8988T (cell line): ENCODE measurements around the gene C12orf57.

ENCODE experiments used
- DNase-seq: peaks from one replicate; pipeline ENCODE4 v3.0.0; 2011

The C12orf57 gene

DNA sequence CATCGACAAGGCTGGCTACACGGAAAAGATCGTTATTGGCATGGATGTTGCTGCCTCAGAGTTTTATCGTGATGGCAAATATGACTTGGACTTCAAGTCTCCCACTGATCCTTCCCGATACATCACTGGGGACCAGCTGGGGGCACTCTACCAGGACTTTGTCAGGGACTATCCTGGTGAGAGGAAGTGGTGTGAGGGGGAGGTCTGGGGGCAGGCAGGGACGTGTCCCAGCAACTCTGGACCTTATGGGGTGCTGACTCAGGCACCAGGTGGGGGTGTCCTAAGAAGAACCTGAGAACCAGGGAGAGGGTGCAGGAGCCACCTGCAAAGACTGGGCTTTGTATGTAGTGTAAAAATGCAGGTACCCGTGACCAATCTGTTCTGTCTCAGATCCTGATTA lies 24.2 kb upstream of the C12orf57 start:
- no peak for DNase-seq

DNA sequence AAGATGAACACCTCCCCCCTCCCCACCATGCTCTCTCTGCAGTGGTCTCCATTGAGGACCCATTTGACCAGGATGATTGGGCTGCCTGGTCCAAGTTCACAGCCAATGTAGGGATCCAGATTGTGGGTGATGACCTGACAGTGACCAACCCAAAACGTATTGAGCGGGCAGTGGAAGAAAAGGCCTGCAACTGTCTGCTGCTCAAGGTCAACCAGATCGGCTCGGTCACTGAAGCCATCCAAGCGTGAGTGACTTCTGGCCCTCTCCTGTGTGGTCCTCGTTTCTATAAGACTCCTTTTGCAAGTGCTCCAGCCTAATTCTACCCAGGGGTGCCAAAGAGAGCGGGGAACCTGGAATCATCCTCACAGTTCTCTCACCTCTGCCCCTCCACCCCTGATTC lies 22.3 kb upstream of the C12orf57 start:
- no peak for DNase-seq

DNA sequence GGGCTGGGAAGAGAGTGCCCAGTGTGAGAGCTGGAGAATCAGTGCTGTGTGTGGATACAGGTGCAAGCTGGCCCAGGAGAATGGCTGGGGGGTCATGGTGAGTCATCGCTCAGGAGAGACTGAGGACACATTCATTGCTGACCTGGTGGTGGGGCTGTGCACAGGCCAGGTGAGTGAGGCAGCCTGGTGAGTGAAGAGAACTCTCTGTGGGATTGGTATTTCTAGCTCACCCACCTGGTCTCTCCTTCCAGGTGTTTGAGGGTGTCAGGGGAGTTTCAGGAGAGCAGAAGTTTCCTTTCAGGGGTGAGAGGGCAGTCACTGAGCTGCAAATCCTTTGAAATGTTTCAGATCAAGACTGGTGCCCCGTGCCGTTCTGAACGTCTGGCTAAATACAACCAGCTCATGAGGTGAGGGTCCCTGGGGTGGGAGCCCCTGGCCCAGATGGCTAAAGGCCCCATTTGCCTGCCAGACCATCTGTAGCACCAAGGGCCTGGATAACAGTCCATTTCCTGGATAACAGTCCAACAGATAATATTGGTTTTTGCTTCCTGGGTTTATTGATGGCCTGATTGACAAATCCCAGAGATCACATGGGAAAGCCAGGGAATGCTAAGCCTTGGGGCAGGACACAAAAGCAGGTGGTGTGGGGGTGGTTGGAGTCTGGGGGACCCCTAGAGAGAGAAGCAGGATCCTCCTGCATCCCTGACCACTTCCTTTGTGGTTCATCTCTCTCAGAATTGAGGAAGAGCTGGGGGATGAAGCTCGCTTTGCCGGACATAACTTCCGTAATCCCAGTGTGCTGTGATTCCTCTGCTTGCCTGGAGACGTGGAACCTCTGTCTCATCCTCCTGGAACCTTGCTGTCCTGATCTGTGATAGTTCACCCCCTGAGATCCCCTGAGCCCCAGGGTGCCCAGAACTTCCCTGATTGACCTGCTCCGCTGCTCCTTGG lies 21.6 kb upstream of the C12orf57 start:
- DNase-seq = no peak

DNA sequence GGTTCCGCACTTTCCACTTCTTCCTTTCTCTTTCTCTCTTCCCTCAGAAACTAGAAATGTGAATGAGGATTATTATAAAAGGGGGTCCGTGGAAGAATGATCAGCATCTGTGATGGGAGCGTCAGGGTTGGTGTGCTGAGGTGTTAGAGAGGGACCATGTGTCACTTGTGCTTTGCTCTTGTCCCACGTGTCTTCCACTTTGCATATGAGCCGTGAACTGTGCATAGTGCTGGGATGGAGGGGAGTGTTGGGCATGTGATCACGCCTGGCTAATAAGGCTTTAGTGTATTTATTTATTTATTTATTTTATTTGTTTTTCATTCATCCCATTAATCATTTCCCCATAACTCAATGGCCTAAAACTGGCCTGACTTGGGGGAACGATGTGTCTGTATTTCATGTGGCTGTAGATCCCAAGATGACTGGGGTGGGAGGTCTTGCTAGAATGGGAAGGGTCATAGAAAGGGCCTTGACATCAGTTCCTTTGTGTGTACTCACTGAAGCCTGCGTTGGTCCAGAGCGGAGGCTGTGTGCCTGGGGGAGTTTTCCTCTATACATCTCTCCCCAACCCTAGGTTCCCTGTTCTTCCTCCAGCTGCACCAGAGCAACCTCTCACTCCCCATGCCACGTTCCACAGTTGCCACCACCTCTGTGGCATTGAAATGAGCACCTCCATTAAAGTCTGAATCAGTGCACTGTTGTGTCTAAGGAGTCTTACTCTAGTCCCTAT lies 20.7 kb upstream of the C12orf57 start:
- no peak for DNase-seq

DNA sequence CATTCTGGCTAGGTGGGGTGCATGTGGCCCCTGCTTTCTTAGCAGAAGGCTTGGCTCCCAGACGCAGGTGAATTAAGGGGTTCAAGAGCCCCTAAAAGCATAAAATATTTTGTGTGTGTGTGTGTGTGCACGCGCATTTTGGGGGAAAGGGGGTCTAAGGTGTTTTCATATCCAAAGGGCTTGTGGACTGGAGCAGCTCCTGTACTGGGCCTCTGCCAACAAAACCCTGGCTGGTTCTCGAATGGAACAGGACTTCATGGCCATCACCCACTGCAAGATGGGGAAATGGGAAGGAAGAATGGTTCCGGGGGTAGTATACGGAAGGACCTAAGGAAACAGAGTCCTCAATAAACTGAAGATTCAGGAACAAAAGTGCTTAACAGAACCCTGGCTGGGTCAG lies 20.0 kb upstream of the C12orf57 start:
- DNase-seq = no peak

DNA sequence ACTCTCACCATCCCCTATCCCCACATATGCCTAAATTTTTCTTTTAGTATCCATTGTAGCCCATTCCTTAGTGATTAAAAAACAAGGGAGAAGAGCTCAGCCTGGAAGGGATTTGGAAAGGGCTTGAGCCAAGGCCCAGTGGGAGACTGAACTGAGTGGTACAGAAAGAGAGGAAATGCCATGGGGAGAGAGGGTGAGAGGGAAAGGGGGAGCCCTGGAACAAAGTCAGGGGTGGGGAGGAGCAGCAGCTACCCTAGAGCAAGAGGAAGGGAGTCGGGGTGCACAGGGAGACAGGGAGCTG lies 18.6 kb upstream of the C12orf57 start:
- DNase-seq = no peak

DNA sequence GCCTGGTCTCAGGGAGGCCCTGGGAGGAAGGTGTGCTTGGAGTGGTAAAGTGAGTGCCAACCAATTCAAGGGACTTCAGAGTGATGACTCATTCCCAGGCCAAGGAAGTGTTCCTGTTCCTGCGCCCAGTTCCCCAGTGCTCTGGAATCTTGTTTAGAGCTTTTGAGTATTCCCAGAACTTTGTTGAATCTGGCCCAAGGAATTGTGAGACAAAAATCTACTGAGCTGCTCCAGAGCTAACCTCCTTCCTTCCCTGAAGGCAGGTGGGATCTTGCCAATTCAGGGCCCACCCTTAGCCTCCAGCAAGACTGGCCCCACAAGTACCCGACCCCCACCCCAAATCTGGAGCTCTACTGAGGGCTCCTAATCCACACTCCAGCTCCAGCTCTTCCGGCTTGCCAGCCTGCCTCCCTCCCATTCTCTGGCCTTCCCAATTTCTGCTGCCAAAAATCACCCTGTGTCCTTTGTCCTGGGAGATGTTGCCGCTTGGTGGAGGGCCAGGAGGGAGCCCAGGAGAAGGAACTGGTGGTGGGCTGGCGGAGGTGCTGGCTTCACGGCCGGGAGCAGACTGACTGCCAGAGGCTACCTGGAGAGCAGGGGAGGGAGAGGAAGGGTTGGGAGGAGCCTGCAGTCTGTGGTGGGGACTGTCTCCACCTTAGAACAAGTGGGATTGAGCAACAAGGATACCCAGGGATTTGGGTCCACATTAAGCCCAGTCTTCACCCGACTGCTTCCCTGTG lies 18.1 kb upstream of the C12orf57 start:
- DNase-seq = no peak

DNA sequence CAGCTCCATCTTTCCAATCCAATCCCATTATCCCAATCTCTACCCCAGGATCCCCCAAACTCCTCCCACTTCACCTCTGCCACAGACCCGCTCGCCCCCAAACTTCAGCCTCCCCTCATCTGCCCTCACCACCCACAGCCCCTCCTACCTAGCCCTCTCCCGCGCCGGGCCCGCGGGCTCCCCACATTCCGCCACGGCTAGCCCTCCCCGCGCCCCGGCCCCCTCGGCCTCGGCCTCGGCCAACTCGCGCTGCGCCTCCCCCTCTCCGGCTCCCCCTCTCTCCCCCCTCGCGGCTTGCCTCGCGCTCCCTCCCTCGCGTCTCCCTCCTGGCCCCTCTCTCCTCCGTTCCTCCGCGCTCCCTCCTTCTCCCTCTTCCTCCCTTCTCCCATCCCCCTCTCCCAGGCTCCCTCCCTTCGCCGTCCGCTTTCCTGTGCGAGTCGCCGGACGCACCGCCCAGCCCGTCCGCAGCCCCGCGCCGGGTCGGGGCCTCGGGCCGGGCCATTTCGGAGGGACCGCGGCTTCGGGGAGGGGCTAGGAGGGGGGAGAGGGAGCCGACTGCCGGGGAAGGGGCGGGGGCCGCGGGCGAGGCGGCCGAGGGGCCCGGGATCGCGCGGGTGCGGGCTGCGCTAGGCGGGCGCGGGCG lies 16.3 kb upstream of the C12orf57 start, which contains the start of gene ATN1:
TSS of gene ATN1 (plus strand) at position 581 of the 643 bp plus-strand sequence. CDS start 6,043 bp downstream, outside the sequence.
- no peak for DNase-seq

DNA sequence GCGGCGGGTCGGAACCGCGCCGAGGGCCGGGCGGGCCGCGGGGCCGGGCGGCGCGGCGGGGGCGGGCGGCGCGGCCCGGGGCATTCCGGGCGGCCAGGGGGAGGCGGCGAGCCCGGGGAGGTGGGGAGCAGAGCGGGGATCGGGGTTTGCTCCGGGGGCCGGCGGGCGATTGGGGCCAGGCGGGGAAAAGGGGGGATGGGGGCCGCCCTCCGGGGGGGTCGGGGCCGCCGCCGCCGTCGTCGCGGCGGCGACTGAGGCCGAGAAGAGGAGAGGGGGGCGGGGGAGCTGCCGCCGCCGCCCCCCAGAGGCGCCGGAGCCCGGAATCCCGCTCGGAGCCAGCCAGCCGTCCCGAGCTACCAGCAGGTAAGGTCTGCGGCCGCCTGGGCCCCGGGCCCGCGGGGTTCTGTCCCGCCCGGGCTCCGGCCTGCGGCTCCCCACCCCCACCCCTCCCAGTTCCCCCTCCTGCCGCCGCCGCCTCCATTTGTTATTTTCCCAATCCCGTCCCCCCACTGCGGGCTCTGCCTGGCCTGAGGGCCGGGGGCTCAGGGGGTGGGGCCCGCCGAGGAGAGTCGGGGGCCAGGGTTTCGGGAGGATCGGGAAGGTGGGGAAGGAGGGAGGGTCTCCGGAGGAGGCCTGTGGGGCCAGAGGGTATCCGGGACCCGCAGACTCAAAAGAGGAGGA lies 15.7 kb upstream of the C12orf57 start:
- no peak for DNase-seq

DNA sequence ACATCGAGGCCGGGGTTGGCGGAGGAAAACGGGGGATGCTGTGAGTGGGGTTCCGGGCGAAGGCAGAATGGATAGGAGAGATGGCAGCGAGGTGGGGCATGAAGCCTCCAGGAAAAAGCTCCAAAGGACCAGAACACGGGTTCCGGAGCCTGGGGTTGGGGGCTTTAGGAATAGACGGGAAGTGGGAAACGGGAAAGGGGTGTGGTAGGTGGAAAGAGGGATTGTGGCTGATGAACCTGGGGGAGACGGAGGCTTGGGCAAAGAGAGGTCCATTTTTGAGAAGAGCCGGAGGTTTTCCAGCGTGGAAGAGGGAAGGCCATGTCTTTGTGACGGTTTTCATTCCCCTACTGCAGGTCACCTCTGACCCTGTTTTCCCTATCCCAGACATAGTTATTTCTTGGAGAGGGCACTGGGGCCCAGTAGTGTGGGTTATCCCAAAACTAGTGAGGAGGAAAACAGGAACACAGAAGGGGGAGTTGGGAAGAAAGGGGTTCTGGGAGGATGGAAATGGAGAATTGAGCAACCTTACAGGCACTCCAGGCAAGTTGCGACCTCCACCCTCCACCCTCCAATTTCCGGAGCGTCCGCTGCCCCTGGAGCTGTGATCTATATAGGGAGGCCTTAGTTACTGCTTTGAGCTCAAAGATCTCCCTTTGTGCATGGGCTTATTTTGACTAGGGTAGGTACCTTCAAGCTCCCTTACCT lies 15.0 kb upstream of the C12orf57 start:
- DNase-seq = no peak

DNA sequence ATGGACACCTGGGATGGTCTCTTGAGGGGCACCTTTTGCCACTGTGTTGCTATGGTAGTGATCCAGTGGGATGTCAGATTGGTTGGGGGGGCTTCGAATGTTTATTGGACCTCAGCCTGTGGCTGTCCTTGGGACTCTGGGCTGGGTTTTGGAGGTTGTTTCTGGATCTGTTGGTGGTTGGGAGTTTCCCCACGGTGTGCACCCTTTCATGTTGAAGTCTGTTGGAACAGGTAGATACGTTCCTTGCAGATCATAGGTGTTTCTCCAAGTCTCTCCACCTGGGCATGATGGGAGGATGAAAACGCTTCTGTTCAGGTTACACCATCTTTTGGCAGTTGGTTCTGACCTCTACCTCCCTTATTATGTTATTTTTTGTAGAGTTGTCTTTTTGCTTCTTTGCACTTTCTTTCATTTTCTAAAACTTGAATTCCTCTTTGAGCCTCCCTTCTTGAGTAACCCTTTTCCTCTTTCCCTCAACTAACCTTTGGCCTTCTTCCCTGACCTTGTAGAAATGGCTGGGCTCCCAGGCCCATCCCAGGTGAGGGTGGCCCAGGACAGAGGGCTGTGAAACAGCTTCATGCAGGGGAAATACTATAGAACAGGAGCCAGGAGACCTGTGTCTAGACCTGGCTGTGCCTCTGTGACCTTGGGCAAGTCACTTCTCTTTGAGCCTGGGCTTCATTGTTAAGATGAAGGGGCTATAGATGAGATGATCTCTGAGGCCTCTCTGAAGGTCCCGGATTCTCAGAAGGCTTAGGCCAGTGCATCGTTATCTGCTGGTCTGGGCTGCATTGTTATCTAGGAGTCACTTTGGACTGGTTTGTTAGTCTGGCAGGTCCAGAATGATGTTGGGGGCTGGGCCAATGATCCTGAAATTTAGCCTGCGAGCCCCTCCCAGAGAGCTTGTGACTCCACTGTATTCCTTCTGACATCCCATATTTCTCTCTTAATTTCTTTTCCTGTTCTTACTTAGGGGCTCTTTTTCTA lies 14.1 kb upstream of the C12orf57 start:
- no peak for DNase-seq

DNA sequence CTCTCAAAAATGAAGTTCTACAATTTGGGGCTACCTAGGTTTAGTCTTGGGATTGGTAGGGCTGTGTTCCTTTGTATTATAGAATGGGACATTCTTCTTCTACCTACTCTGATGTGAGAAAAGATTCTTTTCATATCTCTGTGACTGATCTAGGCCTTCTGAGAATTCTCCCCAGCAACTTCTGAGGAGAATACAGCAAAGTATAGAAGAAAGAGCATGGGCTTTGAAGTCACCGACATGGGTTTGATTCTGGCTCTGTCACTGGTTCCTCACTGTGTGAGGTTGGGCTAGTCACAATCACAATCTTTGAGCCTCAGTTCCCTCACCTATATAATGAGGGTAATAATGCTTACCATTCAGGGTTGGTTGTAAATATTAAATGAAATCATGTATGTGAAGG lies 11.1 kb upstream of the C12orf57 start:
- no peak for DNase-seq

DNA sequence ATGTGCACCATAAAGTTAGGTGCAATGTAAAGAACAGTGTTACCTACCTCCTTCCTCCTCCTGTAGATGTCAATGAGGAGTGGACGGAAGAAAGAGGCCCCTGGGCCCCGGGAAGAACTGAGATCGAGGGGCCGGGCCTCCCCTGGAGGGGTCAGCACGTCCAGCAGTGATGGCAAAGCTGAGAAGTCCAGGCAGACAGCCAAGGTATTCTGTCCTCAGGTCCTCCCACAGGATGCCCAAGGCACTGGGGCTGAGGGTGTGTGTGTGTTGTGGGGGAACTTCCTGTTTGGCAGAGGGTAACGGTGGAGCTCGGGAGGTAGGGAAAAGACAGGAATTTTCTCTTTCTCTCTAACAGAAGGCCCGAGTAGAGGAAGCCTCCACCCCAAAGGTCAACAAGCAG lies 9.7 kb upstream of the C12orf57 start:
- no peak for DNase-seq

DNA sequence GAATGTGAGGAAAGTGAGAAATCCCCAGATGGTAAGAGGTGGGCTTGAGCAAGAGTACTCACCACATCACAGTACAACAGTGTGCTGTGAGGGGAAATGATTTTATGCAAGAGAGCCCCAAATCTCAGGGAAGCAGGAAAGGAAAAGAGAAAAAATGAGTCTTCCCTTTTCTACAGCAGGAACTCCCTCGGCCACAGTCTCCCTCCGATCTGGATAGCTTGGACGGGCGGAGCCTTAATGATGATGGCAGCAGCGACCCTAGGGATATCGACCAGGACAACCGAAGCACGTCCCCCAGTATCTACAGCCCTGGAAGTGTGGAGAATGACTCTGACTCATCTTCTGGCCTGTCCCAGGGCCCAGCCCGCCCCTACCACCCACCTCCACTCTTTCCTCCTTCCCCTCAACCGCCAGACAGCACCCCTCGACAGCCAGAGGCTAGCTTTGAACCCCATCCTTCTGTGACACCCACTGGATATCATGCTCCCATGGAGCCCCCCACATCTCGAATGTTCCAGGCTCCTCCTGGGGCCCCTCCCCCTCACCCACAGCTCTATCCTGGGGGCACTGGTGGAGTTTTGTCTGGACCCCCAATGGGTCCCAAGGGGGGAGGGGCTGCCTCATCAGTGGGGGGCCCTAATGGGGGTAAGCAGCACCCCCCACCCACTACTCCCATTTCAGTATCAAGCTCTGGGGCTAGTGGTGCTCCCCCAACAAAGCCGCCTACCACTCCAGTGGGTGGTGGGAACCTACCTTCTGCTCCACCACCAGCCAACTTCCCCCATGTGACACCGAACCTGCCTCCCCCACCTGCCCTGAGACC lies 8.2 kb upstream of the C12orf57 start:
- DNase-seq = no peak

DNA sequence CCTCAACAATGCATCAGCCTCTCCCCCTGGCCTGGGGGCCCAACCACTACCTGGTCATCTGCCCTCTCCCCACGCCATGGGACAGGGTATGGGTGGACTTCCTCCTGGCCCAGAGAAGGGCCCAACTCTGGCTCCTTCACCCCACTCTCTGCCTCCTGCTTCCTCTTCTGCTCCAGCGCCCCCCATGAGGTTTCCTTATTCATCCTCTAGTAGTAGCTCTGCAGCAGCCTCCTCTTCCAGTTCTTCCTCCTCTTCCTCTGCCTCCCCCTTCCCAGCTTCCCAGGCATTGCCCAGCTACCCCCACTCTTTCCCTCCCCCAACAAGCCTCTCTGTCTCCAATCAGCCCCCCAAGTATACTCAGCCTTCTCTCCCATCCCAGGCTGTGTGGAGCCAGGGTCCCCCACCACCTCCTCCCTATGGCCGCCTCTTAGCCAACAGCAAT lies 7.6 kb upstream of the C12orf57 start:
- no peak for DNase-seq

DNA sequence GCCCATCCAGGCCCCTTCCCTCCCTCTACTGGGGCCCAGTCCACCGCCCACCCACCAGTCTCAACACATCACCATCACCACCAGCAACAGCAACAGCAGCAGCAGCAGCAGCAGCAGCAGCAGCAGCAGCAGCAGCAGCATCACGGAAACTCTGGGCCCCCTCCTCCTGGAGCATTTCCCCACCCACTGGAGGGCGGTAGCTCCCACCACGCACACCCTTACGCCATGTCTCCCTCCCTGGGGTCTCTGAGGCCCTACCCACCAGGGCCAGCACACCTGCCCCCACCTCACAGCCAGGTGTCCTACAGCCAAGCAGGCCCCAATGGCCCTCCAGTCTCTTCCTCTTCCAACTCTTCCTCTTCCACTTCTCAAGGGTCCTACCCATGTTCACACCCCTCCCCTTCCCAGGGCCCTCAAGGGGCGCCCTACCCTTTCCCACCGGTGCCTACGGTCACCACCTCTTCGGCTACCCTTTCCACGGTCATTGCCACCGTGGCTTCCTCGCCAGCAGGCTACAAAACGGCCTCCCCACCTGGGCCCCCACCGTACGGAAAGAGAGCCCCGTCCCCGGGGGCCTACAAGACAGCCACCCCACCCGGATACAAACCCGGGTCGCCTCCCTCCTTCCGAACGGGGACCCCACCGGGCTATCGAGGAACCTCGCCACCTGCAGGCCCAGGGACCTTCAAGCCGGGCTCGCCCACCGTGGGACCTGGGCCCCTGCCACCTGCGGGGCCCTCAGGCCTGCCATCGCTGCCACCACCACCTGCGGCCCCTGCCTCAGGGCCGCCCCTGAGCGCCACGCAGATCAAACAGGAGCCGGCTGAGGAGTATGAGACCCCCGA lies 7.0 kb upstream of the C12orf57 start:
- no peak for DNase-seq

DNA sequence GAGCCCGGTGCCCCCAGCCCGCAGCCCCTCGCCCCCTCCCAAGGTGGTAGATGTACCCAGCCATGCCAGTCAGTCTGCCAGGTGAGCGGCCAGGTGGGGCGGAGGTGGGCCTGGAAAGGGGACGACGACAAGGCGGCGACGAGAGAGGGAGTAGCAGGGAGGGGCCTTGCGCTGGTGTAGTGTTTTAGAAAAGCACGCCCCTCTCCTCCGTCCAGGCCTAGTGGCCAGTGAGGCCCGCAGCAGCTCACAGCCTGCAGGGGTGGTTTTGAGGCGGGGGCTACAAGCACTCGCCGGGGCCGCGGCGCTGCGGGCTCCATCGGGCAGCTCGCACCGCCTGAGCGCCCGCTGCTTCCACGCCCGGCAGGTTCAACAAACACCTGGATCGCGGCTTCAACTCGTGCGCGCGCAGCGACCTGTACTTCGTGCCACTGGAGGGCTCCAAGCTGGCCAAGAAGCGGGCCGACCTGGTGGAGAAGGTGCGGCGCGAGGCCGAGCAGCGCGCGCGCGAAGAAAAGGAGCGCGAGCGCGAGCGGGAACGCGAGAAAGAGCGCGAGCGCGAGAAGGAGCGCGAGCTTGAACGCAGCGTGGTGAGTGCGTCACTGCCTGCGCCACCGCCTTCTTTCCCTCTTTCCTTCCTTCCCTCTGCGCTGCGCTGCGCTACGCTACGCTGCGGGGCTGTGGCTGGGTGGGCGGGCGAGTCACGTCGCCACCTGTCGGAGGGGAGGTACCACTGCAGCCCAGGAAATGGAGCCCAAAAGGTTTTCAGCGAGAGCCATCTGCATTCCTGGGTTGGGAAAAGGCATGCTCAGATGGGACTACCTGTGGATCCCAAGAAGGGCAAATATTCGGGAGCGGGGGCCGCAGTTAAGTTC lies 6.1 kb upstream of the C12orf57 start:
- peak; percentile 77 for DNase-seq
